B cell (primary cell): ENCODE data around the gene TEX28.

Experiments used
- CTCF ChIP-seq: fragments of 200-600 bp; IDR thresholded peaks from one replicate; pipeline ENCODE4 v1.8.0; 2022; ENCODE audit warnings: antibody characterized with exemption, mild to moderate bottlenecking
- EZH2 ChIP-seq: IDR thresholded peaks from 2 replicates; pipeline ENCODE4 v1.6.1; 2012; ENCODE audit warnings: borderline replicate concordance, low read depth, mild to moderate bottlenecking, moderate library complexity, low read length; ENCODE audit not compliant: insufficient read depth, poor library complexity, severe bottlenecking

GRCh38 chrX:154323537-154323936 lies 28.6 kb upstream of the TEX28 start:
- no peak for TF ChIP-seq CTCF
- TF ChIP-seq EZH2, result no peak
